HCT116 (cell line): ENCODE results near the gene SMIM24. TPM values are rescaled to one million over a fixed set of nuclear protein-coding genes. Genes with fewer than 3 reads are reported as not detected.

Experiments
- ATAC-seq: fragments of 200-7000 bp; cut with Tn5 transposase; 2 replicates; pipeline ENCODE4 v1.9.1; 2020; ENCODE audit warnings: mild to moderate bottlenecking, moderate library complexity
- BruUV-seq: library from RNA; stranded (reverse); fragments of 400-500 nt; replicated peaks from 2 replicates; lab custom pipeline; 2021; lab: Mats Ljungman, UMichigan
- CTCF ChIA-PET: fragments of 300-600 bp; sonication (Branson Sonifier 250); formaldehyde crosslinking; loops from one replicate; lab custom pipeline; 2021; ENCODE audit warnings: antibody characterized with exemption; lab: Charles Lee
- POLR2A ChIA-PET: fragments of 300-600, 350-600 bp; sonication (Branson Sonifier 250); formaldehyde crosslinking; loops from one replicate; lab custom pipeline; 2021; ENCODE audit warnings: antibody characterized with exemption; lab: Charles Lee
- RAD21 ChIA-PET, 2 experiments: fragments of 300-600 bp; sonication (Branson Sonifier 250); formaldehyde crosslinking; loops; one replicate each; lab custom pipeline; 2023; ENCODE audit warnings: low total read pairs in 2 of 2; ENCODE audit not compliant: uncharacterized antibody in 2 of 2, unreplicated experiment in 2 of 2, low non-redundant PET in 1 of 2; lab: Charles Lee
- DNase-seq: peaks from one replicate; pipeline ENCODE4 v3.0.0-alpha.2; 2010; ENCODE audit warnings: low read depth, low spot score
- H2AFZ ChIP-seq: fragments of 200-600 bp; shearing (Covaris generic), sonication (generic); 2 replicates; pipeline ENCODE4 v1.6.1; 2017; ENCODE audit warnings: low read depth, mixed run types, mixed read lengths, antibody characterized with exemption, low read length; ENCODE audit not compliant: poor library complexity, severe bottlenecking
- H3K27ac ChIP-seq: 2 replicates; pipeline ENCODE4 v1.5.1; 2012; ENCODE audit warnings: low read depth, low read length
- H3K27me3 ChIP-seq: fragments of 200-600 bp; sonication (generic); 2 replicates; pipeline ENCODE4 v1.6.1; 2016; ENCODE audit warnings: mixed run types, low read length, mixed read lengths; ENCODE audit not compliant: insufficient read depth
- H3K36me3 ChIP-seq, 2 experiments: fragments of 200-500 bp in 1 of 2; fragments of 200-600 bp in 1 of 2; sonication (Bioruptor generic) in 1 of 2; sonication (generic) in 1 of 2; 2 replicates each; pipeline versions ENCODE4 v1.5.1 to v1.6.1; 2014 to 2016; ENCODE audit warnings: low read length in 2 of 2, inconsistent platforms in 1 of 2, mixed read lengths in 1 of 2, mixed run types in 1 of 2; ENCODE audit not compliant: insufficient read depth in 2 of 2, control insufficient read depth in 1 of 2
- H3K4me1 ChIP-seq, 2 experiments: fragments of 200-600 bp in 1 of 2; sonication (generic) in 1 of 2; 2 replicates each; pipeline versions ENCODE4 v1.5.1 to v1.6.1; 2012 to 2017; ENCODE audit warnings: low read length in 2 of 2, inconsistent platforms in 1 of 2, mild to moderate bottlenecking in 1 of 2, mixed read lengths in 1 of 2, mixed run types in 1 of 2, moderate library complexity in 1 of 2; ENCODE audit not compliant: insufficient read depth in 2 of 2, control insufficient read depth in 1 of 2
- H3K4me2 ChIP-seq: fragments of 200-600 bp; sonication (generic); 2 replicates; pipeline ENCODE4 v1.6.1; 2017; ENCODE audit warnings: mixed run types, low read length, mixed read lengths
- H3K4me3 ChIP-seq, 2 experiments: fragments of 200-600 bp in 1 of 2; sonication (generic) in 1 of 2; replicated peaks in 1 of 2; 2 replicates each; pipeline ENCODE4 v1.5.1; 2011 to 2016; ENCODE audit warnings: low read length in 2 of 2, control low read depth in 1 of 2, low read depth in 1 of 2, mild to moderate bottlenecking in 1 of 2, mixed read lengths in 1 of 2, mixed run types in 1 of 2
- H3K79me2 ChIP-seq: fragments of 200-600 bp; sonication (generic); 2 replicates; pipeline ENCODE4 v1.6.1; 2017; ENCODE audit warnings: mild to moderate bottlenecking, mixed run types, low read length, moderate library complexity, mixed read lengths; ENCODE audit not compliant: insufficient read depth
- H3K9ac ChIP-seq: fragments of 200-600 bp; sonication (generic); 2 replicates; pipeline ENCODE4 v1.6.1; 2016; ENCODE audit warnings: low read length, mixed read lengths
- H3K9me2 ChIP-seq: fragments of 200-600 bp; sonication (generic), shearing (Covaris generic); 2 replicates; pipeline ENCODE4 v1.6.1; 2017; ENCODE audit warnings: mixed run types, mild to moderate bottlenecking, moderate library complexity; ENCODE audit not compliant: insufficient read depth
- H3K9me3 ChIP-seq, 2 experiments: fragments of 200-500 bp in 1 of 2; fragments of 200-600 bp in 1 of 2; sonication (Bioruptor generic) in 1 of 2; sonication (generic) in 1 of 2; 2 replicates each; pipeline ENCODE4 v1.6.1; 2014 to 2017; ENCODE audit warnings: low read length in 2 of 2, mixed read lengths in 2 of 2, inconsistent platforms in 1 of 2, low read depth in 1 of 2, mild to moderate bottlenecking in 1 of 2, mixed run types in 1 of 2, moderate library complexity in 1 of 2; ENCODE audit not compliant: control insufficient read depth in 1 of 2, insufficient read depth in 1 of 2
- H4K20me1 ChIP-seq: fragments of 200-600 bp; sonication (generic), shearing (Covaris generic); 2 replicates; pipeline ENCODE4 v1.6.1; 2017; ENCODE audit warnings: mixed run types, mild to moderate bottlenecking, moderate library complexity; ENCODE audit not compliant: insufficient read depth
- CBX3 ChIP-seq: IDR thresholded peaks from 2 replicates; pipeline ENCODE4 v1.6.1; 2012; ENCODE audit warnings: low read depth
- ELF1 ChIP-seq: IDR thresholded peaks from 2 replicates; pipeline ENCODE4 v1.6.1; 2012; ENCODE audit warnings: low read depth, borderline replicate concordance
- JUND ChIP-seq: IDR thresholded peaks from 2 replicates; pipeline ENCODE4 v1.6.1; 2012
- MAX ChIP-seq: IDR thresholded peaks from 2 replicates; pipeline ENCODE4 v1.6.1; 2012
- POLR2A ChIP-seq: IDR thresholded peaks from 2 replicates; pipeline ENCODE4 v1.7.0; 2011; ENCODE audit warnings: borderline replicate concordance; ENCODE audit not compliant: insufficient read depth, insufficient read length; ENCODE audit errors: extremely low read depth
- POLR2AphosphoS5 ChIP-seq: IDR thresholded peaks from 2 replicates; pipeline ENCODE4 v1.6.1; 2011; ENCODE audit warnings: mild to moderate bottlenecking, low read depth, low read length, moderate library complexity
- SIN3A ChIP-seq: IDR thresholded peaks from 2 replicates; pipeline ENCODE4 v1.6.1; 2012; ENCODE audit warnings: low read depth
- ZNF274 ChIP-seq: fragments of 200-500 bp; sonication (Bioruptor generic); IDR thresholded peaks from 2 replicates; pipeline ENCODE4 v1.6.1; 2014; ENCODE audit warnings: mild to moderate bottlenecking, low read depth, low read length, inconsistent platforms
- intact Hi-C: fragments of 100-400 bp; cut with micrococcal nuclease; formaldehyde crosslinking; loops from 2 replicates; pipeline ENCODE4 v1.10.0; 2022
- total RNA-seq: library from RNA; stranded (reverse); gene quantifications from one replicate; pipeline ENCODE4 v1.2.1, GENCODE V29; 2021; ENCODE audit not compliant: unreplicated experiment
- TF ChIP-seq, protein P1 (sequence below): IDR thresholded peaks from 2 replicates; pipeline ENCODE4 v1.6.1; 2011; ENCODE audit warnings: mild to moderate bottlenecking, low read length, moderate library complexity; ENCODE audit not compliant: insufficient replicate concordance; ENCODE audit errors: extremely low read depth
- TF ChIP-seq, protein P2 (sequence below): IDR thresholded peaks from 2 replicates; pipeline ENCODE4 v1.6.1; 2012; ENCODE audit warnings: low read depth
- TF ChIP-seq, protein P3 (sequence below), 3 experiments: fragments of 200-600 bp in 1 of 3; sonication (generic) in 1 of 3; IDR thresholded peaks in 2 of 3; conservative IDR thresholded peaks in 1 of 3; 2 replicates each; pipeline ENCODE4 v1.5.1; 2012 to 2017; ENCODE audit warnings: low read depth in 2 of 3, low read length in 2 of 3, antibody characterized with exemption in 1 of 3, borderline replicate concordance in 1 of 3, control low read depth in 1 of 3, mild to moderate bottlenecking in 1 of 3, mixed read lengths in 1 of 3, mixed run types in 1 of 3, moderate library complexity in 1 of 3; ENCODE audit not compliant: insufficient read depth in 1 of 3

SMIM24 gene
- total RNA-seq, 1 experiment from 2014 or later: not detected

GRCh38 chr19:3512562-3513228 lies 32.4 kb upstream of the SMIM24 start:
- Histone ChIP-seq H3K4me1 (peaks cover 15 to 23% of the 10 kb centered on the region in 2 experiments), H3K4me3 (no peak overlapping the region), H3K27ac (no peak overlapping the region), H3K27me3 (no peaks in the 10 kb centered on the region), H3K9me2 (no peaks in the 10 kb centered on the region), H3K79me2 (peaks cover 95% of the 10 kb centered on the region), H3K9me3 (no peaks in the 10 kb centered on the region), H3K9ac (no peak overlapping the region), H3K36me3 (peaks cover 2 to 12% of the 10 kb centered on the region in 2 experiments; a peak in 2 of 4 replicates), H4K20me1 (no peaks in the 10 kb centered on the region), H3K4me2 (no peak overlapping the region), H2AFZ (no peak overlapping the region)
- TF ChIP-seq ELF1: no peak
- TF ChIP-seq JUND: no peak
- TF ChIP-seq ZNF274: no peak
- TF ChIP-seq, protein P1, sequence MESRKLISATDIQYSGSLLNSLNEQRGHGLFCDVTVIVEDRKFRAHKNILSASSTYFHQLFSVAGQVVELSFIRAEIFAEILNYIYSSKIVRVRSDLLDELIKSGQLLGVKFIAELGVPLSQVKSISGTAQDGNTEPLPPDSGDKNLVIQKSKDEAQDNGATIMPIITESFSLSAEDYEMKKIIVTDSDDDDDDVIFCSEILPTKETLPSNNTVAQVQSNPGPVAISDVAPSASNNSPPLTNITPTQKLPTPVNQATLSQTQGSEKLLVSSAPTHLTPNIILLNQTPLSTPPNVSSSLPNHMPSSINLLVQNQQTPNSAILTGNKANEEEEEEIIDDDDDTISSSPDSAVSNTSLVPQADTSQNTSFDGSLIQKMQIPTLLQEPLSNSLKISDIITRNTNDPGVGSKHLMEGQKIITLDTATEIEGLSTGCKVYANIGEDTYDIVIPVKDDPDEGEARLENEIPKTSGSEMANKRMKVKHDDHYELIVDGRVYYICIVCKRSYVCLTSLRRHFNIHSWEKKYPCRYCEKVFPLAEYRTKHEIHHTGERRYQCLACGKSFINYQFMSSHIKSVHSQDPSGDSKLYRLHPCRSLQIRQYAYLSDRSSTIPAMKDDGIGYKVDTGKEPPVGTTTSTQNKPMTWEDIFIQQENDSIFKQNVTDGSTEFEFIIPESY: no peak
- TF ChIP-seq, protein P2, sequence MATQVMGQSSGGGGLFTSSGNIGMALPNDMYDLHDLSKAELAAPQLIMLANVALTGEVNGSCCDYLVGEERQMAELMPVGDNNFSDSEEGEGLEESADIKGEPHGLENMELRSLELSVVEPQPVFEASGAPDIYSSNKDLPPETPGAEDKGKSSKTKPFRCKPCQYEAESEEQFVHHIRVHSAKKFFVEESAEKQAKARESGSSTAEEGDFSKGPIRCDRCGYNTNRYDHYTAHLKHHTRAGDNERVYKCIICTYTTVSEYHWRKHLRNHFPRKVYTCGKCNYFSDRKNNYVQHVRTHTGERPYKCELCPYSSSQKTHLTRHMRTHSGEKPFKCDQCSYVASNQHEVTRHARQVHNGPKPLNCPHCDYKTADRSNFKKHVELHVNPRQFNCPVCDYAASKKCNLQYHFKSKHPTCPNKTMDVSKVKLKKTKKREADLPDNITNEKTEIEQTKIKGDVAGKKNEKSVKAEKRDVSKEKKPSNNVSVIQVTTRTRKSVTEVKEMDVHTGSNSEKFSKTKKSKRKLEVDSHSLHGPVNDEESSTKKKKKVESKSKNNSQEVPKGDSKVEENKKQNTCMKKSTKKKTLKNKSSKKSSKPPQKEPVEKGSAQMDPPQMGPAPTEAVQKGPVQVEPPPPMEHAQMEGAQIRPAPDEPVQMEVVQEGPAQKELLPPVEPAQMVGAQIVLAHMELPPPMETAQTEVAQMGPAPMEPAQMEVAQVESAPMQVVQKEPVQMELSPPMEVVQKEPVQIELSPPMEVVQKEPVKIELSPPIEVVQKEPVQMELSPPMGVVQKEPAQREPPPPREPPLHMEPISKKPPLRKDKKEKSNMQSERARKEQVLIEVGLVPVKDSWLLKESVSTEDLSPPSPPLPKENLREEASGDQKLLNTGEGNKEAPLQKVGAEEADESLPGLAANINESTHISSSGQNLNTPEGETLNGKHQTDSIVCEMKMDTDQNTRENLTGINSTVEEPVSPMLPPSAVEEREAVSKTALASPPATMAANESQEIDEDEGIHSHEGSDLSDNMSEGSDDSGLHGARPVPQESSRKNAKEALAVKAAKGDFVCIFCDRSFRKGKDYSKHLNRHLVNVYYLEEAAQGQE: no peak
- no peak for TF ChIP-seq POLR2AphosphoS5
- no peak for TF ChIP-seq MAX
- no peak for TF ChIP-seq POLR2A
- TF ChIP-seq, protein P3, sequence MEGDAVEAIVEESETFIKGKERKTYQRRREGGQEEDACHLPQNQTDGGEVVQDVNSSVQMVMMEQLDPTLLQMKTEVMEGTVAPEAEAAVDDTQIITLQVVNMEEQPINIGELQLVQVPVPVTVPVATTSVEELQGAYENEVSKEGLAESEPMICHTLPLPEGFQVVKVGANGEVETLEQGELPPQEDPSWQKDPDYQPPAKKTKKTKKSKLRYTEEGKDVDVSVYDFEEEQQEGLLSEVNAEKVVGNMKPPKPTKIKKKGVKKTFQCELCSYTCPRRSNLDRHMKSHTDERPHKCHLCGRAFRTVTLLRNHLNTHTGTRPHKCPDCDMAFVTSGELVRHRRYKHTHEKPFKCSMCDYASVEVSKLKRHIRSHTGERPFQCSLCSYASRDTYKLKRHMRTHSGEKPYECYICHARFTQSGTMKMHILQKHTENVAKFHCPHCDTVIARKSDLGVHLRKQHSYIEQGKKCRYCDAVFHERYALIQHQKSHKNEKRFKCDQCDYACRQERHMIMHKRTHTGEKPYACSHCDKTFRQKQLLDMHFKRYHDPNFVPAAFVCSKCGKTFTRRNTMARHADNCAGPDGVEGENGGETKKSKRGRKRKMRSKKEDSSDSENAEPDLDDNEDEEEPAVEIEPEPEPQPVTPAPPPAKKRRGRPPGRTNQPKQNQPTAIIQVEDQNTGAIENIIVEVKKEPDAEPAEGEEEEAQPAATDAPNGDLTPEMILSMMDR (IDR thresholded peaks at IDR 0.05 in 2 of 3, conservative IDR thresholded peaks at IDR 0.05 in 1 of 3; ENCODE audit: borderline replicate concordance in 1 of 3, insufficient read depth in 1 of 3, low read depth in 2 of 3, low read length in 2 of 3): no peak
- no peak for TF ChIP-seq SIN3A
- no peak for TF ChIP-seq CBX3
- ChIA-PET POLR2A (no interaction called here), RAD21 (no interaction called here), CTCF (no interaction called here)
- no peak for ATAC-seq
- intact Hi-C loops: no loop called here
- BruUV-seq: no TSS peak
- no peak for DNase-seq
